Stomach (tissue), 4 donors: ENCODE measurements around the gene STAG3.

ENCODE experiments used
- CTCF ChIP-seq, 7 experiments: fragments of 450-650 bp in 4 of 7; fragments of 200-600 bp in 3 of 7; sonication (generic) in 3 of 7; IDR thresholded peaks; one replicate each; pipeline ENCODE4 v1.5.1; 2016 to 2019; ENCODE audit warnings: antibody characterized with exemption in 7 of 7, control low read depth in 2 of 7, mild to moderate bottlenecking in 1 of 7
- POLR2A ChIP-seq, 4 donors: fragments of 450-650 bp; IDR thresholded peaks; one replicate each; pipeline ENCODE4 v1.6.1; 2016; ENCODE audit warnings: antibody characterized with exemption in 4 of 4, control low read depth in 2 of 4, mild to moderate bottlenecking in 1 of 4, moderate library complexity in 1 of 4
- POLR2AphosphoS5 ChIP-seq, 3 donors: sonication (generic); formaldehyde crosslinking; IDR thresholded peaks; one replicate each; pipeline ENCODE4 v1.6.1; 2016; ENCODE audit warnings: antibody characterized with exemption in 3 of 3

- TF ChIP-seq CTCF (IDR thresholded peaks at IDR 0.05): no peak
- no peak for TF ChIP-seq POLR2AphosphoS5 (IDR thresholded peaks at IDR 0.05)
- no peak for TF ChIP-seq POLR2A (IDR thresholded peaks at IDR 0.05)
Measured at GRCh38 chr7:100166317-100166940, 11.3 kb upstream of the STAG3 start.
